Endothelial cell of umbilical vein (primary cell): ENCODE measurements around the gene CLCN5. TPM values are rescaled to one million over a fixed set of nuclear protein-coding genes. Genes with fewer than 3 reads are reported as not detected.

ENCODE experiments used
- BruUV-seq: library from RNA; stranded (reverse); fragments of 400-500 nt; replicated peaks from 2 replicates; lab custom pipeline; 2021; lab: Mats Ljungman, UMichigan
- CTCF ChIA-PET: fragments of 300-600, 350-600 bp; sonication (Branson Sonifier 250); formaldehyde crosslinking; loops from one replicate; lab custom pipeline; 2021; ENCODE audit warnings: antibody characterized with exemption, inconsistent platforms; lab: Charles Lee
- POLR2A ChIA-PET: fragments of 300-600, 350-600 bp; sonication (Branson Sonifier 250); formaldehyde crosslinking; loops from one replicate; lab custom pipeline; 2021; ENCODE audit warnings: antibody characterized with exemption, inconsistent platforms; lab: Charles Lee
- DNase-seq: peaks from one replicate; pipeline ENCODE4 v3.0.0-alpha.2; 2011; ENCODE audit warnings: low read depth, low spot score
- FAIRE-seq: peaks from 2 replicates; lab custom pipeline; 2011; peaks lifted over from hg19 to GRCh38; lab: Jason Lieb, UNC
- H2AFZ ChIP-seq: 2 replicates; pipeline ENCODE4 v1.6.0; 2012; ENCODE audit warnings: low read depth, low read length, control low read depth, inconsistent platforms
- H3K27ac ChIP-seq: 2 replicates; pipeline ENCODE4 v1.5.1; 2011; ENCODE audit warnings: low read depth, mild to moderate bottlenecking, control low read depth, low read length, moderate library complexity; ENCODE audit not compliant: insufficient read depth
- H3K27me3 ChIP-seq, 2 experiments: 2 replicates each; pipeline versions ENCODE4 v1.6.0 to v1.6.1; 2011; ENCODE audit warnings: low read length in 2 of 2, mixed read lengths in 1 of 2; ENCODE audit not compliant: control insufficient read depth in 2 of 2, insufficient read depth in 2 of 2
- H3K36me3 ChIP-seq, 2 experiments: 2 replicates in 1 of 2; 3 replicates in 1 of 2; pipeline ENCODE4 v1.5.1; 2011; ENCODE audit warnings: low read length in 2 of 2, mild to moderate bottlenecking in 1 of 2, moderate library complexity in 1 of 2; ENCODE audit not compliant: control insufficient read depth in 2 of 2, insufficient read depth in 2 of 2; ENCODE audit errors: extremely low read depth in 1 of 2
- H3K4me1 ChIP-seq: 3 replicates; pipeline ENCODE4 v1.5.1; 2011; ENCODE audit warnings: mild to moderate bottlenecking, low read length; ENCODE audit not compliant: control insufficient read depth, insufficient read depth; ENCODE audit errors: extremely low read depth
- H3K4me2 ChIP-seq: 2 replicates; pipeline ENCODE4 v1.6.1; 2011; ENCODE audit warnings: low read length, control low read depth, mixed read lengths; ENCODE audit not compliant: insufficient read depth
- H3K4me3 ChIP-seq, 3 experiments: fragments of 200-600 bp in 1 of 3; sonication (generic), shearing (Covaris generic) in 1 of 3; replicated peaks in 1 of 3; 2 replicates each; pipeline ENCODE4 v1.5.1; 2011 to 2016; ENCODE audit warnings: control low read depth in 3 of 3, low read length in 3 of 3, mild to moderate bottlenecking in 2 of 3, inconsistent platforms in 1 of 3, low read depth in 1 of 3, moderate library complexity in 1 of 3; ENCODE audit not compliant: insufficient read depth in 1 of 3
- H3K79me2 ChIP-seq: 2 replicates; pipeline ENCODE4 v1.6.0; 2012; ENCODE audit warnings: low read length, inconsistent platforms; ENCODE audit not compliant: control insufficient read depth, insufficient read depth
- H3K9ac ChIP-seq: replicated peaks from 2 replicates; pipeline ENCODE3; 2011; ENCODE audit warnings: low read length, control low read depth; ENCODE audit not compliant: insufficient read depth; ENCODE audit errors: extremely low read depth
- H3K9me1 ChIP-seq: replicated peaks from 3 replicates; pipeline ENCODE4 v1.6.0; 2011; ENCODE audit warnings: mild to moderate bottlenecking, low read length; ENCODE audit not compliant: control insufficient read depth, insufficient read depth; ENCODE audit errors: extremely low read depth
- H3K9me3 ChIP-seq: replicated peaks from 2 replicates; pipeline ENCODE4 v1.5.1; 2012; ENCODE audit warnings: low read length, inconsistent platforms; ENCODE audit not compliant: control insufficient read depth, insufficient read depth
- H4K20me1 ChIP-seq: replicated peaks from 2 replicates; pipeline ENCODE3; 2011; ENCODE audit warnings: mild to moderate bottlenecking, low read length; ENCODE audit not compliant: control insufficient read depth, insufficient read depth; ENCODE audit errors: extremely low read depth
- CTCF ChIP-seq, 2 donors: IDR thresholded peaks; 1 replicate in 1 of 2; 2 replicates in 1 of 2; pipeline ENCODE4 v1.5.1; 2011; ENCODE audit warnings: low read length in 2 of 2, mild to moderate bottlenecking in 2 of 2, moderate library complexity in 2 of 2, control low read depth in 1 of 2, inconsistent platforms in 1 of 2, low read depth in 1 of 2; ENCODE audit not compliant: insufficient read depth in 1 of 2; ENCODE audit errors: extremely low read depth in 1 of 2
- FOS ChIP-seq: IDR thresholded peaks from 2 replicates; pipeline ENCODE4 v1.6.1; 2011; ENCODE audit warnings: mild to moderate bottlenecking, low read length, moderate library complexity, borderline replicate concordance; ENCODE audit not compliant: insufficient read depth
- JUN ChIP-seq: IDR thresholded peaks from 2 replicates; pipeline ENCODE4 v1.6.1; 2011; ENCODE audit warnings: borderline replicate concordance, low read depth; ENCODE audit not compliant: insufficient read length, insufficient read depth
- MAX ChIP-seq: IDR thresholded peaks from 2 replicates; pipeline ENCODE4 v1.6.1; 2011; ENCODE audit not compliant: insufficient read depth, insufficient read length
- MYC ChIP-seq: IDR thresholded peaks from one replicate; pipeline ENCODE4 v1.6.1; 2011; ENCODE audit warnings: mild to moderate bottlenecking, low read depth, low read length
- POLR2A ChIP-seq: IDR thresholded peaks from 2 replicates; pipeline ENCODE4 v1.6.1; 2012; ENCODE audit warnings: low read depth, mild to moderate bottlenecking, control low read depth, low read length
- dilution Hi-C: fragments of 300-500 bp; cut with MboI; formaldehyde crosslinking; loops from one replicate; pipeline ENCODE4 v1.15.0; 2019; ENCODE audit warnings: low sequenced_read_pairs; ENCODE audit not compliant: extremely low pct_ligation_motif_present
- intact Hi-C: fragments of 100-400 bp; cut with micrococcal nuclease; formaldehyde crosslinking; loops from one replicate; pipeline ENCODE4 v1.10.0; 2022
- polyA plus RNA-seq, 4 experiments: library from polyadenylated mRNA; depleted of rRNA in 3 of 4; stranded (reverse) in 3 of 4; unstranded in 1 of 4; fragments of >200 nt; gene quantifications; 2 replicates each; pipeline versions ENCODE4 v1.2.1 to v1.2.3, GENCODE V29; 2011 to 2012; ENCODE audit warnings: missing spikeins in 1 of 4
- total RNA-seq: library from RNA; stranded (reverse); gene quantifications from 2 replicates; pipeline ENCODE4 v1.2.3, GENCODE V29; 2021

Gene CLCN5
- total and polyA plus RNA-seq, 2 donors (not counting 3 experiments of a cell fraction or from before 2014, with no cell fraction given) = 3.1 to 12.9 TPM

- POLR2A ChIA-PET = no interaction called here
- H3K9me1 ChIP-seq = no peaks in the 10 kb centered on the region
- intact Hi-C loops = loop anchor here (10.0 kb wide), 1 partner anchor 762 kb away; no protein-coding TSS in a partner anchor
- DNase-seq (no peak), FAIRE-seq (no peak)
- peaks cover 4 to 5% of the 10 kb centered on the region in 2 experiments for H3K27me3 ChIP-seq
- H2AFZ ChIP-seq = no peak overlapping the region
- no peaks in the 10 kb centered on the region for H4K20me1 ChIP-seq
- no peak for TF ChIP-seq MYC
- no peak for TF ChIP-seq JUN
- no peaks in the 10 kb centered on the region for H3K4me1 ChIP-seq
- H3K9me3 ChIP-seq = no peaks in the 10 kb centered on the region
- no peak overlapping the region for H3K4me3 ChIP-seq
- CTCF ChIA-PET = interaction anchor here (0.7 kb wide), 2 partner anchors 9 to 35 kb away, joined by 3 read pairs; partner anchors contain the start of gene CLCN5
- H3K9ac ChIP-seq = no peak overlapping the region
- no peaks in the 10 kb centered on the region for H3K79me2 ChIP-seq
- H3K27ac ChIP-seq = no peak overlapping the region
- dilution Hi-C loops = no loop called here
- no peak overlapping the region for H3K4me2 ChIP-seq
- no TSS peak for BruUV-seq
- no peaks in the 10 kb centered on the region for H3K36me3 ChIP-seq
Measured at GRCh38 chrX:49912861-49913260, 9.5 kb upstream of the CLCN5 start.

- no peaks in the 10 kb centered on the region for H3K9me3 ChIP-seq
- ChIA-PET POLR2A (no interaction called here), CTCF (interaction anchor here (0.6 to 1.8 kb wide), 10 partner anchors 10 to 766 kb away, joined by 3 to 12 read pairs (median 4); partner anchors contain the start of gene CCNB3)
- H3K9ac ChIP-seq = no peak overlapping the region
- peak; percentile 49 for DNase-seq
- no peak overlapping the region for H3K4me3 ChIP-seq
- H3K27ac ChIP-seq = no peak overlapping the region
- H2AFZ ChIP-seq = no peak overlapping the region
- no peaks in the 10 kb centered on the region for H3K9me1 ChIP-seq
- dilution Hi-C loops (no loop called here), intact Hi-C loops (loop anchor here (1.0 to 10.0 kb wide), 5 partner anchors 166 to 1285 kb away; partner anchors contain the start of gene CCNB3)
- no peaks in the 10 kb centered on the region for H3K4me1 ChIP-seq
- no peaks in the 10 kb centered on the region for H3K36me3 ChIP-seq
- no peaks in the 10 kb centered on the region for H3K79me2 ChIP-seq
- peak; percentile 62 for FAIRE-seq
- no peak overlapping the region for H3K4me2 ChIP-seq
- H3K27me3 ChIP-seq = no peaks in the 10 kb centered on the region
- no TSS peak for BruUV-seq
- no peaks in the 10 kb centered on the region for H4K20me1 ChIP-seq
- TF ChIP-seq POLR2A (no peak), JUN (no peak), MAX (no peak), CTCF (IDR thresholded peaks at IDR 0.05; ENCODE audit: extremely low read depth in 1 of 2, insufficient read depth in 1 of 2, low read depth in 1 of 2, low read length in 2 of 2) (peak; percentile 62 to 68), MYC (no peak), FOS (no peak)
Measured at GRCh38 chrX:49915361-49916222, 6.8 kb upstream of the CLCN5 start.
